Measurements from ENCODE around the gene TMEM63A.

The TMEM63A gene

GRCh38 chr1:225865514-225865913 is 16.7 kb downstream of the TMEM63A start:
- H3K4me3 ChIP-seq (ENCODE audit: low read length) = no peak overlapping the region
- no peaks in the 10 kb centered on the region for H3K9me3 ChIP-seq (ENCODE audit: control insufficient read depth, insufficient read depth, low read length)
- WGBS (ENCODE audit: insufficient coverage, insufficient read length) = no CpG with 5 or more reads among the region's 13 CpGs
- no peaks in the 10 kb centered on the region; the same call in 1 of the 2 replicates for H3K4me1 ChIP-seq (ENCODE audit: control insufficient read depth, insufficient read depth, low read length)
- no peak for DNase-seq (ENCODE audit: low read depth, low spot score)
- peaks cover 36% of the 10 kb centered on the region for H3K36me3 ChIP-seq (ENCODE audit: control insufficient read depth, insufficient read depth, low read length)
- H3K27ac ChIP-seq (ENCODE audit: low read length) = no peak overlapping the region
- H3K27me3 ChIP-seq (ENCODE audit: control insufficient read depth, insufficient read depth, low read length) = no peaks in the 10 kb centered on the region

- Histone ChIP-seq H3K4me1 (ENCODE audit: control insufficient read depth, insufficient read depth, low read length) (no peaks in the 10 kb centered on the region; the same call in 1 of the 2 replicates), H3K9me3 (ENCODE audit: control insufficient read depth, insufficient read depth, low read length) (no peaks in the 10 kb centered on the region), H3K36me3 (ENCODE audit: control insufficient read depth, insufficient read depth, low read length) (peaks cover 33% of the 10 kb centered on the region), H3K27me3 (ENCODE audit: control insufficient read depth, insufficient read depth, low read length) (no peaks in the 10 kb centered on the region), H3K27ac (ENCODE audit: low read length) (no peak overlapping the region), H3K4me3 (ENCODE audit: low read length) (no peak overlapping the region)
- WGBS (ENCODE audit: insufficient coverage, insufficient read length) = no CpG with 5 or more reads among the region's 5 CpGs
- no peak for DNase-seq (ENCODE audit: low read depth, low spot score)
Observed at GRCh38 chr1:225863167-225863566, 19.0 kb downstream of the TMEM63A start.

- H3K36me3 ChIP-seq (ENCODE audit: control insufficient read depth, insufficient read depth, low read length) = peaks cover 29% of the 10 kb centered on the region
- no peak overlapping the region for H3K27ac ChIP-seq (ENCODE audit: low read length)
- DNase-seq (ENCODE audit: low read depth, low spot score) = no peak
- no peaks in the 10 kb centered on the region for H3K9me3 ChIP-seq (ENCODE audit: control insufficient read depth, insufficient read depth, low read length)
- H3K4me3 ChIP-seq (ENCODE audit: low read length) = no peak overlapping the region
- no CpG with 5 or more reads among the region's 13 CpGs for WGBS (ENCODE audit: insufficient coverage, insufficient read length)
- H3K27me3 ChIP-seq (ENCODE audit: control insufficient read depth, insufficient read depth, low read length) = no peaks in the 10 kb centered on the region
- H3K4me1 ChIP-seq (ENCODE audit: control insufficient read depth, insufficient read depth, low read length) = no peaks in the 10 kb centered on the region; the same call in 1 of the 2 replicates
Observed at GRCh38 chr1:225862581-225862950, 19.6 kb downstream of the TMEM63A start.

GRCh38 chr1:225861834-225862580 is 20.2 kb downstream of the TMEM63A start:
- no CpG with 5 or more reads among the region's 13 CpGs for WGBS (ENCODE audit: insufficient coverage, insufficient read length)
- H3K36me3 ChIP-seq (ENCODE audit: control insufficient read depth, insufficient read depth, low read length) = peaks cover 29% of the 10 kb centered on the region
- no peaks in the 10 kb centered on the region; the same call in 1 of the 2 replicates for H3K4me1 ChIP-seq (ENCODE audit: control insufficient read depth, insufficient read depth, low read length)
- no peaks in the 10 kb centered on the region for H3K9me3 ChIP-seq (ENCODE audit: control insufficient read depth, insufficient read depth, low read length)
- no peak overlapping the region for H3K4me3 ChIP-seq (ENCODE audit: low read length)
- H3K27ac ChIP-seq (ENCODE audit: low read length) = no peak overlapping the region
- no peak for DNase-seq (ENCODE audit: low read depth, low spot score)
- no peaks in the 10 kb centered on the region for H3K27me3 ChIP-seq (ENCODE audit: control insufficient read depth, insufficient read depth, low read length)

GRCh38 chr1:225860876-225861441 is 21.2 kb downstream of the TMEM63A start:
- Histone ChIP-seq H3K4me1 (ENCODE audit: control insufficient read depth, insufficient read depth, low read length) (no peaks in the 10 kb centered on the region; the same call in 1 of the 2 replicates), H3K4me3 (ENCODE audit: low read length) (no peak overlapping the region), H3K36me3 (ENCODE audit: control insufficient read depth, insufficient read depth, low read length) (peaks cover 33% of the 10 kb centered on the region), H3K9me3 (ENCODE audit: control insufficient read depth, insufficient read depth, low read length) (no peaks in the 10 kb centered on the region), H3K27me3 (ENCODE audit: control insufficient read depth, insufficient read depth, low read length) (no peaks in the 10 kb centered on the region), H3K27ac (ENCODE audit: low read length) (no peak overlapping the region)
- no peak for DNase-seq (ENCODE audit: low read depth, low spot score)
- WGBS (ENCODE audit: insufficient coverage, insufficient read length) = no CpG with 5 or more reads among the region's 7 CpGs

- Histone ChIP-seq H3K27me3 (ENCODE audit: control insufficient read depth, insufficient read depth, low read length) (no peaks in the 10 kb centered on the region), H3K27ac (ENCODE audit: low read length) (no peak overlapping the region), H3K4me3 (ENCODE audit: low read length) (no peak overlapping the region), H3K36me3 (ENCODE audit: control insufficient read depth, insufficient read depth, low read length) (peaks cover 28% of the 10 kb centered on the region), H3K9me3 (ENCODE audit: control insufficient read depth, insufficient read depth, low read length) (no peaks in the 10 kb centered on the region), H3K4me1 (ENCODE audit: control insufficient read depth, insufficient read depth, low read length) (no peaks in the 10 kb centered on the region; the same call in 1 of the 2 replicates)
- no peak for DNase-seq (ENCODE audit: low read depth, low spot score)
- WGBS (ENCODE audit: insufficient coverage, insufficient read length) = no CpG with 5 or more reads among the region's 5 CpGs
Observed at GRCh38 chr1:225860107-225860506, 22.1 kb downstream of the TMEM63A start.

- Histone ChIP-seq H3K9me3 (ENCODE audit: control insufficient read depth, insufficient read depth, low read length) (no peaks in the 10 kb centered on the region), H3K27me3 (ENCODE audit: control insufficient read depth, insufficient read depth, low read length) (no peaks in the 10 kb centered on the region), H3K27ac (ENCODE audit: low read length) (no peak overlapping the region), H3K4me3 (ENCODE audit: low read length) (no peak overlapping the region), H3K36me3 (ENCODE audit: control insufficient read depth, insufficient read depth, low read length) (peaks cover 31% of the 10 kb centered on the region), H3K4me1 (ENCODE audit: control insufficient read depth, insufficient read depth, low read length) (no peaks in the 10 kb centered on the region)
- WGBS (ENCODE audit: insufficient coverage, insufficient read length) = no CpG with 5 or more reads among the region's 5 CpGs
- DNase-seq (ENCODE audit: low read depth, low spot score) = no peak
Observed at GRCh38 chr1:225859151-225859550, 23.0 kb downstream of the TMEM63A start.

- Histone ChIP-seq H3K4me1 (ENCODE audit: control insufficient read depth, insufficient read depth, low read length) (no peaks in the 10 kb centered on the region), H3K27me3 (ENCODE audit: control insufficient read depth, insufficient read depth, low read length) (no peaks in the 10 kb centered on the region), H3K36me3 (ENCODE audit: control insufficient read depth, insufficient read depth, low read length) (peaks cover 35% of the 10 kb centered on the region), H3K27ac (ENCODE audit: low read length) (no peak overlapping the region), H3K9me3 (ENCODE audit: control insufficient read depth, insufficient read depth, low read length) (no peaks in the 10 kb centered on the region), H3K4me3 (ENCODE audit: low read length) (no peak overlapping the region)
- no peak for DNase-seq (ENCODE audit: low read depth, low spot score)
- WGBS (ENCODE audit: insufficient coverage, insufficient read length) = no CpG with 5 or more reads among the region's 7 CpGs
Observed at GRCh38 chr1:225857256-225857655, 24.9 kb downstream of the TMEM63A start.

- Histone ChIP-seq H3K27ac (ENCODE audit: low read length) (no peak overlapping the region), H3K4me1 (ENCODE audit: control insufficient read depth, insufficient read depth, low read length) (no peaks in the 10 kb centered on the region), H3K27me3 (ENCODE audit: control insufficient read depth, insufficient read depth, low read length) (no peaks in the 10 kb centered on the region), H3K36me3 (ENCODE audit: control insufficient read depth, insufficient read depth, low read length) (peaks cover 25% of the 10 kb centered on the region), H3K4me3 (ENCODE audit: low read length) (no peak overlapping the region), H3K9me3 (ENCODE audit: control insufficient read depth, insufficient read depth, low read length) (no peaks in the 10 kb centered on the region)
- no CpG with 5 or more reads among the region's 10 CpGs for WGBS (ENCODE audit: insufficient coverage, insufficient read length)
- DNase-seq (ENCODE audit: low read depth, low spot score) = no peak
Observed at GRCh38 chr1:225855503-225856300, 26.5 kb downstream of the TMEM63A start.

GRCh38 chr1:225853441-225853840 is 28.7 kb downstream of the TMEM63A start:
- H3K27me3 ChIP-seq (ENCODE audit: control insufficient read depth, insufficient read depth, low read length) = no peaks in the 10 kb centered on the region
- H3K36me3 ChIP-seq (ENCODE audit: control insufficient read depth, insufficient read depth, low read length) = peaks cover 26% of the 10 kb centered on the region
- DNase-seq (ENCODE audit: low read depth, low spot score) = no peak
- no peak overlapping the region for H3K27ac ChIP-seq (ENCODE audit: low read length)
- H3K9me3 ChIP-seq (ENCODE audit: control insufficient read depth, insufficient read depth, low read length) = no peaks in the 10 kb centered on the region
- H3K4me3 ChIP-seq (ENCODE audit: low read length) = no peak overlapping the region
- no peaks in the 10 kb centered on the region for H3K4me1 ChIP-seq (ENCODE audit: control insufficient read depth, insufficient read depth, low read length)
- WGBS (ENCODE audit: insufficient coverage, insufficient read length) = no CpG with 5 or more reads among the region's 12 CpGs
